HL-60 (cell line): ENCODE measurements around the gene UBAC2.

Experiments
- DNase-seq, 2 experiments: peaks; one replicate each; pipeline ENCODE4 v3.0.0-alpha.2; 2010 to 2020; ENCODE audit warnings: low read depth in 1 of 2, low spot score in 1 of 2
- H3K27ac ChIP-seq: fragments of 250-450 bp; sonication (Bioruptor Pico); replicated peaks from 2 replicates; pipeline ENCODE4 v1.5.1; 2020; ENCODE audit warnings: mild to moderate bottlenecking, moderate library complexity
- H3K27me3 ChIP-seq: fragments of 250-450 bp; sonication (Bioruptor Pico); 2 replicates; pipeline ENCODE4 v1.5.1; 2021; ENCODE audit warnings: mild to moderate bottlenecking, moderate library complexity; ENCODE audit not compliant: insufficient read depth, poor library complexity, severe bottlenecking
- H3K4me3 ChIP-seq: replicated peaks from 2 replicates; pipeline ENCODE4 v1.5.1; 2011; ENCODE audit warnings: mild to moderate bottlenecking, control low read depth, low read length; ENCODE audit not compliant: insufficient read depth
- CTCF ChIP-seq: IDR thresholded peaks from one replicate; pipeline ENCODE4 v1.5.1; 2011; ENCODE audit warnings: low read length, control low read depth, inconsistent platforms; ENCODE audit not compliant: insufficient read depth
- GABPA ChIP-seq: IDR thresholded peaks from 2 replicates; pipeline ENCODE4 v1.6.1; 2012; ENCODE audit warnings: low read depth
- POLR2AphosphoS5 ChIP-seq: IDR thresholded peaks from 2 replicates; pipeline ENCODE4 v1.6.1; 2012; ENCODE audit warnings: low read depth
- REST ChIP-seq: IDR thresholded peaks from 2 replicates; pipeline ENCODE4 v1.6.1; 2012; ENCODE audit warnings: low read depth; ENCODE audit not compliant: insufficient replicate concordance
- SPI1 ChIP-seq: IDR thresholded peaks from 2 replicates; pipeline ENCODE4 v1.6.1; 2012; ENCODE audit warnings: low read depth, mild to moderate bottlenecking, borderline replicate concordance

UBAC2 gene

DNA sequence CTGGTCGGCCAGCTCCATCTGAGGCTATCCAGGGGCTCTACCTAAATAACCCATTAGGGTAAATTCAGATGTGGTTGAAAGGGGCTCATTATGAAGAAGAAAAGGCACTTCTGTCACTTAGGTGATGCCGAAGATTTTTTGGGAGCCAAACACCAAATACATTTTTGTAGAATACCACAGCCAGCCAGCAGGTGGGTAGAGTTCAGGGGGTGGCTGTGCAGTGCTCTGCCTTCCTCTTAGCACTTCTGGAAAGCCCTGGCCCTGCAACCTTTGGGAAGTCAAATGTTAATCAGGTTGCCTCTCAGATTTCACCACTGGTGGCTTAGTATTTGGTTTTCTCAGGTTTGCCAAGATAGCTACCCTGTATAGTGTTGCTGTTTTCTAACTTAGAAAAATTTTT, 76.1 kb downstream of the UBAC2 start:
- Histone ChIP-seq H3K4me3 (no peak overlapping the region), H3K27ac (peak overlapping the region; percentile 94), H3K27me3 (no peaks in the 10 kb centered on the region)
- TF ChIP-seq CTCF (no peak), GABPA (no peak), POLR2AphosphoS5 (no peak), SPI1 (no peak), REST (no peak)
- DNase-seq: peak in 1 of 2 experiments; percentile 79

DNA sequence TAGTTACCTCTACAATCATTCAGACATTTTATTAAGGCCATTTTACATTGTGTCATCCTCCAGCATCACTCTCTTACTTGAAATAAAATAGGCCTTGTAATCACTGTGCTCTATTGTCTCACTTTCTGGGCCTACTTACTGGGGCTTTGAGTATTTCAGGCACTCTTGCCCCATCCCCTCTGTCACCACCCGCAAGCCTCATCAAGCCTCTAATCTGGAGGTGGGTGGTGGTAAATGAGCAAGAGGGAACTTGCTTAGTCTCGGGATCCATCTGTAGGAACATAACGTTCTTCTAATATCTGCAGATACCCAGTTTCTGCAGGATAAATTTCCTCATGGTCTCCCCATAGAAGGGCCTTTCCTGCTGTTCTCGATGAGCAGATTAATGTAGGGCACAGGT, 77.0 kb downstream of the UBAC2 start:
- Histone ChIP-seq H3K27me3 (no peaks in the 10 kb centered on the region), H3K27ac (peak overlapping the region; percentile 94), H3K4me3 (no peak overlapping the region)
- TF ChIP-seq POLR2AphosphoS5: peak; percentile 67; the same call in 1 of the 2 replicates
- TF ChIP-seq REST: no peak
- TF ChIP-seq CTCF: no peak
- no peak for TF ChIP-seq GABPA
- DNase-seq: peak; percentile 70 to 96

DNA sequence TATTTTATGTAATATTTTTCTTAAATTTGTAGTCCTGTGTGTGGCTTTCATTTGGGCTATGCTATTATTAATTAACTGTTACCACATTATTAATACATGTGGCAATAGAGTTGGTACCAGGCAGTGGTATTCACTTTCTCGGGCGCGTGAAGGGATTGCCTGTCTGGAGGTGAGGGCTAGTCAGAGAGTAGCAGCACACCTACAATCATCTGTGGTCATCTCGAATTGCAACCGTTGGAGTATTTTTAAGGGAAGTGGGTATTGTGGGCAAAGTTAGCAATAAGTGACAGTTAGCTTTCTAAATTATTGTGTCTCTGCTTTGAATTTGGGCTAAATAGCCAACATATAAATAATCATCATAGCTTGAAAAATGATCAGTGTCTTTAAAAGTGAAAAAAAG, 77.5 kb downstream of the UBAC2 start:
- no peak overlapping the region for H3K4me3 ChIP-seq
- peak; percentile 19 for TF ChIP-seq REST
- TF ChIP-seq GABPA: no peak
- TF ChIP-seq CTCF: no peak
- TF ChIP-seq SPI1: peak; percentile 95
- TF ChIP-seq POLR2AphosphoS5: peak; percentile 75
- no peaks in the 10 kb centered on the region for H3K27me3 ChIP-seq
- DNase-seq: peak; percentile 64 to 92
- H3K27ac ChIP-seq: peak overlapping the region; percentile 94
